Gastrocnemius medialis (tissue), 4 donors: ENCODE results near the gene ATPAF2. TPM values are rescaled to one million over a fixed set of nuclear protein-coding genes. Genes with fewer than 3 reads are reported as not detected.

Experiments used
- ATAC-seq, 2 donors: fragments of 150-250 bp; one replicate each; pipeline ENCODE4 v1.9.1; 2016
- DNase-seq, 2 donors: peaks; one replicate each; pipeline ENCODE4 v3.0.0-alpha.2; 2019
- H3K27ac ChIP-seq, 4 donors: fragments of 200-600 bp; sonication (generic); 1 replicate in 1 of 4; 2 replicates in 3 of 4; pipeline ENCODE4 v1.5.1; 2016 to 2018; ENCODE audit warnings: mild to moderate bottlenecking in 2 of 4, moderate library complexity in 1 of 4
- H3K27me3 ChIP-seq, 3 donors: fragments of 200-600 bp; sonication (generic) in 2 of 3; 1 replicate in 1 of 3; 2 replicates in 2 of 3; pipeline versions ENCODE4 v1.5.1 to v1.6.0; 2016 to 2019; ENCODE audit warnings: mild to moderate bottlenecking in 1 of 3, moderate library complexity in 1 of 3
- H3K36me3 ChIP-seq, 2 donors: fragments of 200-600 bp; sonication (generic) in 1 of 2; one replicate each; pipeline ENCODE4 v1.5.1; 2017 to 2018
- H3K4me1 ChIP-seq, 2 donors: fragments of 200-600 bp; sonication (generic) in 1 of 2; one replicate each; pipeline ENCODE4 v1.5.1; 2016 to 2017; ENCODE audit warnings: mild to moderate bottlenecking in 2 of 2
- H3K4me3 ChIP-seq, 4 donors: fragments of 200-600 bp; sonication (generic) in 3 of 4; 1 replicate in 1 of 4; 2 replicates in 3 of 4; pipeline ENCODE4 v1.5.1; 2016 to 2019; ENCODE audit warnings: mild to moderate bottlenecking in 2 of 4
- H3K9me3 ChIP-seq, 3 donors: fragments of 200-600 bp; sonication (generic) in 2 of 3; 1 replicate in 1 of 3; 2 replicates in 2 of 3; pipeline ENCODE4 v1.5.1; 2016 to 2019
- POLR2A ChIP-seq, 2 donors: fragments of 450-650 bp; IDR thresholded peaks; one replicate each; pipeline ENCODE4 v1.6.1; 2017; ENCODE audit warnings: antibody characterized with exemption in 2 of 2, mild to moderate bottlenecking in 2 of 2, moderate library complexity in 2 of 2
- in situ Hi-C, 4 donors: fragments of 200-750 bp; cut with MboI; loops; one replicate each; pipeline versions ENCODE4 v1.15.0 to v1.8.0; 2017; ENCODE audit warnings: low sequenced_read_pairs in 4 of 4
- intact Hi-C: fragments of 100-400 bp; cut with DNase I; formaldehyde crosslinking; loops from one replicate; pipeline ENCODE4 v1.15.1; 2023; ENCODE audit warnings: low total_unique reads
- total RNA-seq, 4 donors: library from RNA; depleted of rRNA; stranded (reverse); fragments of >200 nt; gene quantifications; one replicate each; pipeline versions ENCODE4 v1.1.0 to v1.2.3, GENCODE V29; 2016
- TF ChIP-seq, protein P1 (sequence below), 5 experiments: fragments of 450-650 bp in 3 of 5; fragments of 200-600 bp in 2 of 5; sonication (generic) in 2 of 5; IDR thresholded peaks in 4 of 5; conservative IDR thresholded peaks in 1 of 5; 1 replicate in 4 of 5; 2 replicates in 1 of 5; pipeline ENCODE4 v1.5.1; 2016 to 2019; ENCODE audit warnings: antibody characterized with exemption in 5 of 5, mild to moderate bottlenecking in 3 of 5, moderate library complexity in 3 of 5

ATPAF2 gene
- total RNA-seq, 4 donors from 2014 or later = 12.6 to 19.9 (median 16.2) TPM

DNA sequence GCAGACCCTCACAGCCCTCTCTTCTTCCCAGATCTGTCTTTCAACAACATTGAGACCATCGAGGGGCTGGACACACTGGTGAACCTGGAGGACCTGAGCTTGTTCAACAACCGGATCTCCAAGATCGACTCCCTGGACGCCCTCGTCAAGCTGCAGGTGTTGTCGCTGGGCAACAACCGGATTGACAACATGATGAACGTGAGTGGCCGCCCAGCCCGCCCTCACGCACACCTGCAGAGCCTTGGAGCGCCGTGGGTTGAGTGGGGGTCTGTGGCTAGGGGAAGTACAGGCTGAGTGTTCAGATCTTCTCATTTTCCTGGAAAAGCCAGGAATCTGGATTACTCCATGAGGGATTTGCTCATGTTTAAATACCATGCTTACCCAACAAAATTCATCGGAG is 51.1 kb downstream of the ATPAF2 start:
- H3K4me1 ChIP-seq = no peaks in the 10 kb centered on the region
- H3K27me3 ChIP-seq = no peaks in the 10 kb centered on the region
- no peak overlapping the region for H3K27ac ChIP-seq
- no peak overlapping the region for H3K4me3 ChIP-seq
- H3K9me3 ChIP-seq = no peaks in the 10 kb centered on the region
- no peak for TF ChIP-seq POLR2A (IDR thresholded peaks at IDR 0.05)
- TF ChIP-seq, protein P1, sequence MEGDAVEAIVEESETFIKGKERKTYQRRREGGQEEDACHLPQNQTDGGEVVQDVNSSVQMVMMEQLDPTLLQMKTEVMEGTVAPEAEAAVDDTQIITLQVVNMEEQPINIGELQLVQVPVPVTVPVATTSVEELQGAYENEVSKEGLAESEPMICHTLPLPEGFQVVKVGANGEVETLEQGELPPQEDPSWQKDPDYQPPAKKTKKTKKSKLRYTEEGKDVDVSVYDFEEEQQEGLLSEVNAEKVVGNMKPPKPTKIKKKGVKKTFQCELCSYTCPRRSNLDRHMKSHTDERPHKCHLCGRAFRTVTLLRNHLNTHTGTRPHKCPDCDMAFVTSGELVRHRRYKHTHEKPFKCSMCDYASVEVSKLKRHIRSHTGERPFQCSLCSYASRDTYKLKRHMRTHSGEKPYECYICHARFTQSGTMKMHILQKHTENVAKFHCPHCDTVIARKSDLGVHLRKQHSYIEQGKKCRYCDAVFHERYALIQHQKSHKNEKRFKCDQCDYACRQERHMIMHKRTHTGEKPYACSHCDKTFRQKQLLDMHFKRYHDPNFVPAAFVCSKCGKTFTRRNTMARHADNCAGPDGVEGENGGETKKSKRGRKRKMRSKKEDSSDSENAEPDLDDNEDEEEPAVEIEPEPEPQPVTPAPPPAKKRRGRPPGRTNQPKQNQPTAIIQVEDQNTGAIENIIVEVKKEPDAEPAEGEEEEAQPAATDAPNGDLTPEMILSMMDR (IDR thresholded peaks at IDR 0.05 in 4 of 5, conservative IDR thresholded peaks at IDR 0.05 in 1 of 5) = no peak
- intact Hi-C loops = no loop called here
- no peak for ATAC-seq
- no peak for DNase-seq
- in situ Hi-C loops = loop anchor here in 1 of 4 donors (10.0 kb wide), 1 partner anchor 63 kb away; no protein-coding TSS in a partner anchor
- H3K36me3 ChIP-seq = no peaks in the 10 kb centered on the region

DNA sequence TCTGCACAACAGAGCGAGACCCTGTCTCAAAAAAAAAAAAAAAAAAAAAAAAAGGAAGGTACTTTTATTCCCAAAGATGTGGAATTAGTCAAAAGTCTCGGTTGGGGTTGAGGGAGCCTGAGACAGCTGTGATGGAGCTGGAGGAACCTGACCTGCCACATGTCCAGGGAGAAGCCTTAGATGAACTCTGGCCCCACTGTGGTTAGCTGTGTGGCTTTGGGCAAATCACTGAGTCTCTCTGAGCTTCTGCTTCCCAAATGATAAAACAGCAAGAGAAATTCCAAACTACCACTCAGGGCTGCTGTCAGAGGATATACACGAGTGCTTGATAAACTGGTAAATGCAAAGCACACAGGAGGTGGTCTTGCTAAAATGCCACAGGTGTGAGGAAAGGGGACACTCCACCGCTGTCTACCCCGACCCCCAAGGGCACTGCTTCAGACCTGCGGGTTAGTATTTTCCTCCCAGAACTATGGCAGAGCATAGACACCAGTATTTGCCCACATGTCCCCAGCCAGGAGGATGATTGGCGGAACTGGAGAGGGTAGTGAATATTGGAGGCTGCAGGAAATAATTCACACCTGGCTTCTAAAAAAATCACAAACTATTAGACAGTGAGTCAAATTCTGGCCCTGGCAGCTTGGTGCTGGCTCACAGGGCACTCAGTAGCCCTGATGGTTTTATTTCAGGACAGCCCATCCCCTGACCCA is 51.6 kb downstream of the ATPAF2 start:
- in situ Hi-C loops (loop anchor here in 1 of 4 donors (10.0 kb wide), 1 partner anchor 63 kb away; no protein-coding TSS in a partner anchor), intact Hi-C loops (no loop called here)
- no peaks in the 10 kb centered on the region for H3K9me3 ChIP-seq
- H3K36me3 ChIP-seq = no peaks in the 10 kb centered on the region
- H3K4me1 ChIP-seq = no peaks in the 10 kb centered on the region
- DNase-seq = no peak
- no peak for ATAC-seq
- H3K4me3 ChIP-seq = no peak overlapping the region
- no peak overlapping the region for H3K27ac ChIP-seq
- TF ChIP-seq, protein P1 (IDR thresholded peaks at IDR 0.05 in 4 of 5, conservative IDR thresholded peaks at IDR 0.05 in 1 of 5) = no peak
- no peak for TF ChIP-seq POLR2A (IDR thresholded peaks at IDR 0.05)
- H3K27me3 ChIP-seq = no peaks in the 10 kb centered on the region

DNA sequence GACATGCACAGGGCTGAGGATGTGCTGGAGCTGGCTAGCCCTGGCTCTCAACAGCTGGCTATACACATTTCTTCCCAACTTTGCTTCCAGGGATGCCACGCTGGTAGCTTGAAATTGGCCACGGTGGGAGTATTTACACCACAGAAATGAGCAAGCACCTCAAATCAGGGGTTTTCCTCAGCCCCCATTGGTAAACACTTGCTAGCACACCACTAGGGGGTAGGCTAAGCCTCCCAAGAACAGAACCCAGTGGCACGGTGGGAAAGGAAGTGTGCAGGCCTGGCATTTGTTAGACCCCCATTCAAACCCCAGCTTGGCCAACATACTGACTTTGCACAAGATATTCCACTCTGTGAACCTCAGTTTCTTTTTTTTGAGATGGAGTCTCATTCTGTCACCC is 53.4 kb downstream of the ATPAF2 start:
- Histone ChIP-seq H3K27me3 (no peaks in the 10 kb centered on the region), H3K9me3 (no peaks in the 10 kb centered on the region), H3K27ac (no peak overlapping the region), H3K4me1 (no peaks in the 10 kb centered on the region), H3K4me3 (no peak overlapping the region), H3K36me3 (no peaks in the 10 kb centered on the region)
- intact Hi-C loops = no loop called here
- ATAC-seq (no peak), DNase-seq (no peak)
- TF ChIP-seq POLR2A (IDR thresholded peaks at IDR 0.05) = no peak
- TF ChIP-seq, protein P1 (IDR thresholded peaks at IDR 0.05 in 4 of 5, conservative IDR thresholded peaks at IDR 0.05 in 1 of 5) = no peak
- in situ Hi-C loops = loop anchor here in 1 of 4 donors (10.0 kb wide), 1 partner anchor 61 kb away; no protein-coding TSS in a partner anchor

DNA sequence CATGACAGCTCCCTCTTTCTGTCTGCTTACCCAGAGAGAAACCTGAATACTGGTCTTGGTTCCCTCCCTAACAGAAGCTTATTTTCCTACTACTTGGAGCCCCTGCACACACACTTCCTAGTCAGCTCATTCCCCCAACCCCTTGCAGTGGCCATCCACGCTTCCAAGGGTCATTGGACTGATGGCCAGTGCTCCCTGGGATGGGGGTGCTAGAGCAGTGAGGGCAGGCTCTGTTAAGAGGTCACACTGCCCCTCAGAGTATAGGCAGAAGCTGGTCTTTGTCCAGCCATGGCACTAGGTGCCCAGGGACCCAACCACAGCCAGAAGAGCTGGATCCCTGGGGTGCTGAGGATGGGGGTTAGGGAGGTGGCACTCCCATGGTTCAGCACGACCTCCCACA is 53.8 kb downstream of the ATPAF2 start:
- H3K9me3 ChIP-seq = no peaks in the 10 kb centered on the region
- H3K4me1 ChIP-seq = no peaks in the 10 kb centered on the region
- H3K4me3 ChIP-seq = no peak overlapping the region
- TF ChIP-seq POLR2A (IDR thresholded peaks at IDR 0.05) = no peak
- TF ChIP-seq, protein P1 (IDR thresholded peaks at IDR 0.05 in 4 of 5, conservative IDR thresholded peaks at IDR 0.05 in 1 of 5) = no peak
- in situ Hi-C loops (loop anchor here in 1 of 4 donors (10.0 kb wide), 1 partner anchor 60 kb away; no protein-coding TSS in a partner anchor), intact Hi-C loops (no loop called here)
- no peak overlapping the region for H3K27ac ChIP-seq
- H3K27me3 ChIP-seq = no peaks in the 10 kb centered on the region
- ATAC-seq = no peak
- H3K36me3 ChIP-seq = no peaks in the 10 kb centered on the region
- no peak for DNase-seq
